Stimulated activated CD8-positive, alpha-beta memory T cell treated with anti-CD3 and anti-CD28 coated beads, Interleukin-7, amount 100 ng/mL, for 48 hours (primary cell): Measurements from ENCODE around the gene LSAMP.

Experiments
- DNase-seq, 2 donors: peaks; one replicate each; pipeline ENCODE4 v3.0.0-alpha.2; 2020; ENCODE audit warnings: low read depth in 1 of 2; ENCODE audit errors: extremely low read depth in 1 of 2

The LSAMP gene

DNA sequence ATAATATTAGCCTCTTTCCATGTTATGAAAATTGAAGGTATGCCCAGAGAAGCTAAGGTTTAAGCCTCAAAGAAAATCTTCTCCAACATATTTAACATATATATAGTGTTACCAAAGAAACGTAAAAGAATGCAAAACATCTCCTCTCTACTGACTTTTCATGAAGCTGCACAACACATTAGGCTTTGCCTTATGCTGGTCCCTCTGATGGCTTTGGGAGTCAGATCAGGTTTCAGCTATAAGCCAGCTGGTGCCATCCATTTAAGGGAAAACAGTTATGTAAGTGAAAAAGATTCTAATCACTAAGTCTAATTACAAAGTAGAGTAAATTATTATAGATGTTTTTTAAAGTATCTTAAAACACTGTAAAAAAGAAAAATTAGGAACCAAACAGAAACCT lies 410.5 kb downstream of the LSAMP start:
- no peak for DNase-seq

DNA sequence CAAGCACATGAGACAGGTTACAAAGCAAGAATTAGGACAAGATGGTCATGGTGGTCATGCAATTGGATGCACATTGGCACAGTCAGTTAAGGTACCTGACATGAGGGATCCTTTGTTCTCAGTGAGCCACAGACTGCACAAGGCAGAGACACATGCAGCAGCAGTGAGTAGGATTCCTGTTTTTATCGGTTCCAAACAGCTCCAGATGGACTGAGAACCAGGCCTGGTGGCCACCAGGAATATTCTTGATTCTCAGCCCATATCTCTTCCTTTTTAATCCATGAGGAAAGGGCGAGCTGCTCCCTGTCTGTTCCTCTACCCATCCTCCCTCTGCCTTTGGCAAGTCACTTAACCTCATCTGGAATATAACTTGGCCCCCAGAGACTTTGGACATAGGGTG lies 411.2 kb downstream of the LSAMP start:
- DNase-seq = no peak

DNA sequence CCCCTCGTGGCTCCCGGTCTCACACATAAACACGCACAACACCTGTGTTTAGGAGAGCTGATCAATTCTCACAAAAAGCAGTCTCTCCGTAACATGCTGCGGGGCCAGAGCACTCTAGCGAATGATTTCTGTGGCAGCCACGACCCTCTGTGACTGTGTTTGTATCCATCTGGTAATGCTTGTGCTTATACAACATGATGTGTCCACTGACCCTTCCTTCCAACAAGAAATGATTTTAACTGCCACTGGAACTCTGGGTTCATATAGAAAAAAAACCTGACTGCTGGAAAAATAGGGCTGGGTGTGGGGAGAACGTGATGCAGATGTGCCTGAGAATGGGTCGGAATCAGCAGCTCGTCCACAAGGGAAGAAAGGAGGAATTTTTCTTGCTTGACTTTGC lies 411.8 kb downstream of the LSAMP start:
- DNase-seq = no peak

DNA sequence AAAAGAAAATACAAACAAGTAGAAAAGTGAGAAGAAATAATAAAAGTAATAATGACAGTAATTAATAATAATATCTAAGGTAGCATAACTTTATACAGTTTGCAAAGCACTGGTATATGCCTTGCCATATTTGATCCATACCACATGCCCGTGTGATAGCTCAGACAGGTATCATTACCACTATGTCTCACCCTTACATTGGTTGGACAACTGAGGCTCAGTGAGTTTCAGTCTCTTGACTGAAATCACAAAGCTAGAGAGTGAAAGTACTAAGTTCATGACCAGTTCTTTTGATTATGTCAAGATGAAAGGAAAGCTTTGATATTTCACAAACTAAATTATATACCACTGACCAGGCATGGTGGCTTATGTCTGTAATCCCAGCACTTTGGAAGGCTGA lies 413.1 kb downstream of the LSAMP start:
- DNase-seq = no peak

DNA sequence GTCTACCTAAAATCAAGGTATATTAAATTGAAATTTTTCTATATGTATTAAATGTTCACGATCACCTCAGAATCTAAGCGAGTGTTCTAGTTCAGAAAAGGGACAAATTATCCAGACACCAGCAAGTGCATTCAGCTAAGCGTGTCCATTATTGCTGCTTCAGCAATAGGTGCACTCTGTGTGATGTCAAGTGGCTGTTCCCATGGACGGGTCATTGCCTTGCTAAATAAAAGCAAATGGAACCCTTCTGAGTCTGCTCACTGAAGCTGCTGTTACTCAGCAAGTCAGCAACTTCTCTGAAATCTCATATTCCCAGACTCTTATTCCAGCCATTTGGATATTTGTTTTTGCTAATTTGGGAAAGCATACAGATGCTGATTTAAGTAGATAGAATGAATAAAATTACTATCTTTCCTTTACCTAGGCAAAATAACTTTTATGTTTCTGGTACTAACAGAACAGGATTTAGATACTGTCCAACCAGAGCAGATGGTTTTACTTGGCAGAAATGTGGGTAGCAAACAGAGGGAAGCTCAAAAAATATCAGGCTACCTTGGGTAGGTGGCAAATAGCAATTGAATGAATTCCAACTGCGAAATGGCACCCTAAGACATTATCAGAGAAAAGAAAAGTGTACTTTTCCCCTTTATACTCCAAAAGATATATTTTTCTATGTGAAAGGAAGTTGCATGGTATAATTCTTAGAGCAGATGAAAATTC lies 415.0 kb downstream of the LSAMP start:
- no peak for DNase-seq

DNA sequence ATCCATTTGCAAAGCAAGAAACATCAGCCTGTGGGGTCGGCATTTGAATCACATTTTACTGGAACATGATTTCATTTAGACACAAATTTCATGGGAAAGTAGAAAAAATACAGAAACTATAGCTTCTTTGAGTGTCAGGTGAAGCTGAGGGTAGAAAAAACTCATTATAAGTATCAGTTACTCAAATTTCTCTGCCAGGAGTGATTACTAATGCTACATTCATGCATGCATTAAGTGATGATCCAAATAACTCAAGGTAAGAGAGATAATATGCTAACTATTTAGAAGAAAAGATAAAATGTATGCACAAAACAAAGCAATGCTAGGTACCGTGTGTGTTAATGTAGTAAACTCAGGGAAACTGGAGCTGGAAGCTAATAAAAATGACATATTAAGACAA lies 416.0 kb downstream of the LSAMP start:
- DNase-seq = no peak

DNA sequence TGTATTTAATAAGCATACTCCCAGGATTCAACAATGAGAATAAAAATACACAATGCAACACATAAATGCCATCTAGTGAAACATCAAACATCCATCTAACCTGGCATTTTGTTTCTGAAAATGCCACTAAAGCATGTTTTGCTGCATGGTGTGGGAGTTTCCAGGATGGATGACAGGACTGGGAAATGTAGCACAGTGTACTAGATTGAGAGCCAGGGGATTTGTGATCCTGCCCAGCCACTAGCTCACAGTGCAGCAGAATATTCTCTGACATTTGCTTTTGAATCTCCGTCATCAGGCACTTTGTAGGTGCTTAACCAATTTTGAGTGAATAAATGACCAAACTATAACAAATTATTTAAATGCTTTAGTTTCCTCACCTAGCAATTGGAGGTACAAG lies 417.1 kb downstream of the LSAMP start:
- DNase-seq = no peak

DNA sequence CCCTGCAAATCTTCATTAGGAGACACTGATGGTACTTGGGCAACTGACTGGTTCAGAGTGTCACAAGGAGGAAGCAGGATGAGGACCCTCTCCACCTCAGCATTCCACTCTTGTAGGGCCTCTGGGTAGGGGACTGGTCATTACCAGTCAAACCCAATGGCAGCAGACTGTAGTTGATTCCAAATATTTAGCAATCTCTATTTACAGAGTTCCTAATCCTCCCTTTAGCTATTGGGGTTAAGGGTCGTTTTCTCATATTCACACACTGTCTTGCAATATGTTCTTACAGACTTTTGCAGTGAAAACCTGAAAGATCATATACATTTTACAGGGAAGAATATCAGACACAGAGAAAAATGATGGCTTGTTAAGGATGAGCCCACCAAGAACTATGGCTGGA lies 424.3 kb downstream of the LSAMP start:
- no peak for DNase-seq

DNA sequence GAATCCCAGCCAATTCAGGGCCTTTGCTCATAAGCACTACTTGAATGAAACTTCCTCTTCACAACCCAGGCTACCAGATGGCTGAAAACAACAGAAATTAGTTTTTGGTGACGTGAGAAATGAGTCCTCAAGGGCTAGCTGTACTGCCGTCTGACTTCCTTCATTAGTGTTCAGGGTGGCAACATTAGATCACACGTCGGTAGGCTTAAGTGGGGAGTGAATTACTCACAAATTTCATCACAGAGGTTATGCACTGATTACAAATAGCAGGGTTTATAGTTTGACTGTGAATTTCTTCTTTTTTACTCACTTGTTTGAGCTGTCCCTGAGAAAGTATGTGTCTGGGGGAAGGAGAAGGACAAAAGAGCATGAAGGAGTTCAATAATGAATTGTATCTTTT lies 424.8 kb downstream of the LSAMP start:
- no peak for DNase-seq

DNA sequence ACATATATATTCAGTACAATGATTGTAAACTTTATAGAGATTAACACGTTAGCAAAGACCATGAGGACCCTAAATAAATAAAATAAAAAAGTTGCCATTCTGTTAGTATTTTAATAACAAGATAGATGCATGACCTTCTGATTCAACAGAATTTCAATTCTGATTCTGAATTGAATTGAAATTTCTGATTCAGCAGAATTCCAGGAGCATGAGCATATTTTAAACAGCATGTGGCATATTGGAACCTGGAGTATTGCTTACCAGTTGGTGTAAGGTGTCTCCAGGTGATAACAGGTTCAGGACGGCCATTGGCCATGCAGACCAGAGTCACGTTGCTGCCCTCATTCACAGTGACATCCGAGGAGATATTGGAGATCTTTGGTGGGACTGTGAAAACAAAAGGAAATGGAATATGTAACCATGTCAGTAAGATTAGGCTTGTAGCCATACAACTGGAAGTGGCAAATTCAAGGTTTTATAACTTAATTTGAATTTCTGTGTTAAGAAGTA lies 426.0 kb downstream of the LSAMP start:
- no peak for DNase-seq

DNA sequence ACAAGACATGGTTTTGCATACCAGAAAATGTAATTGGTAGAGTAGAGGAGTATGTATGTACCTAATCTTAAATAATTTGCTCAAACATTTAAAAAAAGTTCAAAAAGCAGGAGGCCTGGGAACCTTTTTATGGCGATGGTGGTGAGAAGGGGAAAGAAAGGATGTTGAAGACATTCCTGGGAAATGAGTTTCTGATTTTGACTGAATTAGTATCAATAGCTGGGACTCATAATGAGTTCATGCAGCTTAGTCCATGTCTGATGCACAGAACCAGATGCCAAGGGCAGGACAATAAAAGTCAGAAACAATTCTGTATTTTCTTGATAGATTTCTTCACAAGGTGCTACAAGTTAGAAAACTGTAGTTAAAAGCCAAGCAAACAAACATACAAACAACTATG lies 426.6 kb downstream of the LSAMP start:
- no peak for DNase-seq

DNA sequence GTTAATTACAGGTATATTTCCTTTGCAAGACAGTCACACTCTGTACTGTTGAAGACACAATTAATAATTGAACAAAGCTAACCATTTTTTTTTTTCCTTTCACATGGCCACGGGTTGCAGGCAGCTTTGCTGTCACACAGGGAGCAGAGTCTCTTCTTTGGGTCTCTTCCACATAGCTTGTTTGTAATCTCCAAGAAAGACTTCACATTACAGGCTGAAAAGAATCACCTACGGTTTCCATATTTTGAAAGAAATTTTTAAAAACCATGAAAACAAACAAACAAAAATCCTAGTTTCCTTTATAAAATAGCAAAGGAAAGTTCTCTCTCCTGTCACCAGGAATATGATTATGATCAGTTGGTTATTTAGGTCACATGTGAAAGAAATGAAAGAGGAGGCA lies 429.4 kb downstream of the LSAMP start:
- no peak for DNase-seq

DNA sequence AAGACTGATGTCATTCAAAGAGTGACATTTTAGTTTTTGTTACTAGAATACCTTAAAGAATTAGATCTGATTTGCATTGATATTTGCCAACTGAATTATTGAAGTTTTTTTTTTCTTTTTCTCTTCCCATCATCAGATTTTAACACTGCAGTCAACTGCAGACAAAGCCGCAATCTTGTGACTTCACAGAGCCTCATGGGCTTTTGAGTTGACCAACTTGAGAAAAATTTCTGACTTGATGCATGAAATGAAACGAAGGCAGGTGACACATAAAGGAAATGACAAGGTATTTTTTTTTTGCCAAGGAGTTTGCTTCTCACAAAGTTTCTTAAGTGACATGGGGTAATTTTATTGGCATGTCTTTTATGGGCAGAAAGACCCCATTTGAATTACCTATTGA lies 438.3 kb downstream of the LSAMP start:
- DNase-seq = no peak

DNA sequence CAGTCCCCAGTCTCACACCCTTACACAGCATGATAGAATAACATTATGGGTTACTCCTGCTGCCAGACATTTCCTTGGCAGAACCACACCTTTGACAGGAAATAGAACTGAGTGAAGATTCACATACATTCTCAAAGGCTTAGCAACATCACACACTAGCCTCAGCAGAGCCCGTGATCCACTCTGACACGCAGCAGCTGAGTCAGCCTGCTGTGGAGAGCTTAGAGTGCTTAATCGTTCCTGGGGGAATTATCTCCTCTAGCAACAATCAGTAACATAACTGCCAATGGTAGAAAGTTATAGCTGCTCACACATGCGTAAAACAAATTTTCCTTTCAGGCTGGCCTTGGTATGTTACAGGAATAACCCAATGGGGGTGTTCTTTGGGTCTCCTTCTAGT lies 439.9 kb downstream of the LSAMP start:
- no peak for DNase-seq

DNA sequence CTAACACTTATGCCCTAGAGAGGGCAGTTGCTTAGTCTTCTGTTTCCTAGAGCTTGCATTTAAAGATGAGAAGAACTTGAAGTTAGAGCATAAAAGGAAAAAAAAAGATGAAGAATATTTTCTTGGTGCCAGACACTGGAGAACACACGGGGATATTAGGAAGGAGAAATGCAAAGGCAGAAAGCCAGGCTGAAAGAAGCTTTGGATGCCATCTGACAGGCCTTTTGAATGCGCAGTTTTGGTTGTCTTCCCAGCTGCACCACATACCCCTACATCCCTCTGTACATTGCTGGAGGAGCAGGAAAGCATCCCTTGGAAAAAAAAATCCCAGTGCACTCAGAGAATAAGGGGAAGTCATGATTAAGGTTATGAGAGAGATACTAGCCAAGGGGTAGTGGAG lies 443.1 kb downstream of the LSAMP start:
- no peak for DNase-seq

DNA sequence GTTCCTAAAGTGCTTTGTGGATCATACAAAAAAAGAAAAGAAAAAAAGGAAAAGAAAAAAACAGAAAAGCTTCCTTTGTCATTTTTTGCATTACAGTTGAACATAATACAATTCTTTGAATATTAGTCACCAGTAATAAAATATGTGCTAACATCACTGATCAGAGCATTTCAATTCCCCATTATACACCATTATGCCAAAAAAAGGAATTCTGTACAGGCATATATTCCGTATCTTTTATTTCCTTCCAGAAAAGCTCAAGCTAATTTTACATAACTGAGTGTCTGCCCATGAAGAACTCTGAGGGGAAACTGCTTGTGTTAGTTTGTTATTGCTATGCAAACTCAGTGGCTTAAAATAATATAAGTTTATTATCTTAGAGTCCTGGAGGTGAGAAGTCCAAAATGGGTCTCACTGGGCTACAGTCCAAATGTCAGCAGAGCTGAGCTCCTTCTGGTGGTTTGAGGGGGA lies 444.1 kb downstream of the LSAMP start:
- no peak for DNase-seq

DNA sequence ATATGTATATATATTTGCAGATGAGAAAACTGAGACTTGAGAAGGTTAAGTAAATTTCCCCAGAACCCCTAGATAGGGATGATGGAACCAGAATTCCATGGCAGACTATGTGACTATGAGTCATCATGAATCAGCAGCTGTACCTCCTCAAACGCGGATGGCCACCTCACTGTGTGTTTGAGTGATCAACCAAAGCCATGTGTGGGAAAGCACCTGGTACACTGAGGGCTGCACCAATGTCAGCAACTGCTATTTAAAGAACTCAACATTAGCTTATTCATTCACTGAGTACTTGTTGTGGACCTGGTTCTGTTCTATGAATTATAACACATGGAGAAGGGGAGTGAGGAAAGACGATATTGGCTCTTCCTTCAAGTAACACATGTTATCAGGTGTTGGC lies 445.0 kb downstream of the LSAMP start:
- no peak for DNase-seq

DNA sequence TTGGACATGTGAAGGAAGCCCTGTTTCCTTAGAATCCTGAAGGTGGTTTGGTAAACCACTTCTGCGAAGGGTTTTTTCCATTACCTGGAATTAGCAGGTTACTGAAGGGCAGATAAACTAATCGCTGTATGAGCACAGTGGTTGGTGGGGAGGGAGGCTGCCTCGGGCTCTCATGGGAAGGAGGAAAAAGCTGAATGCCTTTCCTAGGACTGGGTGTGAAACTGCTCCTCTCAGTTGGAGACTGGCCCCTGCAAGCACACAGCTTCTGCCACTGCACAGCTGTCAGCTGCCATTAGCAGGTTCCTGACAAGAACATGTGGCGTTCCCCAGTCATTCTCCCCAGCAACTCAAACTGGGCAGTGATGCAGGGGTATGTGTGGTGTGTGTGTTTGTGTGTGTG lies 445.7 kb downstream of the LSAMP start:
- no peak for DNase-seq

DNA sequence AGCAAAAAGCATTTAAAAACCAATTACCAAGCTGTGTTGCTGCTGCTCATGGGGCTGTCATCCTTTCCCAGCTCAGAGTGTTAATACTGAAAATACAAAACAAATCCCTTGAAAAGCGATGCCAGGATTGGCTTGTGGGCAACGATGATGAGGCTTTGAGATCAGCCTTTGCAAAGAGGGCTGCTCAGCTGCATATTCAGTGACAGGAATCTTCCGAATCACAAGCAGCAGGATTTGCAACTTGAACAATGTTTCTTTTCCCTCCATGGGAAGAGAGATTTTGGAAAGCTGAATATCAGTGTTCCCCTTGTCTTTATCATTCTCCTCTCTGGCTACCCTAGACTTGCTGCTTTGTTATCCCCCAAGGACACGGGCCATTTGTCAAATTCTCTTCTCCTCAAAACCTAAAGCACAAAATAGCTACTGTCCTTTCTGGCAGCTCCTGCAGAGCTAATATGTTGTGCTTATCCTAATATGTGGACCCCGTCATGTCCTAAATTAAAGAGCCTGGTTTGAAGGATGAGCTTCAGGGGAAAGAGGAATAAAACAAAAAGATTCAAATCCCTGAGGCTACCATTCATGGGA lies 446.2 kb downstream of the LSAMP start:
- DNase-seq = no peak

DNA sequence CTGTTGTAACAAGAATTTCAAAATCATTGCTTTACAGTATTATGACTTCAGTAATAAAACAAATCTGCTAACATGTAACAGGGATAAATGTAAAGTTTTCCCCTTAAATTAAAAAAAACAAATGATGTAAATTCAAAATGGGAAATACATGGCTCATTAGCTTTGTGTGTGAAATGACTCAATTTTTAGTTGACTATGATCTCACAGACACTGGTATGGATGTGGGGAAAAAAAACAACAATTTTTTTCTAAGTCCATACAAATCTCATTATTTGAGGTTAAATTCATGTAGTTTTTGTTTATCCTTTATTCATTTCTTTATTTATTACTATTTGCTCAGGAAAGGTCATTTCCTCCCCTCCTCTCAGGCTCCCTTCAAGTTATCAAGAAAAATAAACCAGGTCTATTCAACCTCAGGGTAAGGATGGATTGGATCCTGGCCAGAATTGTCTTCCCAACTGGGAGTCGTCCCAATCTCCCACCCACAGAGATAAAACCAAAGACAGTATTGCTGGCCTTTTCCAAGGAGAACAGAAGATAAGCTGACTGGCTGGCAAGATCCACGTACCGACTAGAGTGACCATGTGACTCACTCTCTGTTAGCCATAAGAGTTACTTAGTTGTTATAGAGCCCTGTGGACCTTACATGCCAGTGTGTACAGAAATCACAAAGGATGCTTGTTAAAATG lies 448.7 kb downstream of the LSAMP start:
- DNase-seq = no peak

DNA sequence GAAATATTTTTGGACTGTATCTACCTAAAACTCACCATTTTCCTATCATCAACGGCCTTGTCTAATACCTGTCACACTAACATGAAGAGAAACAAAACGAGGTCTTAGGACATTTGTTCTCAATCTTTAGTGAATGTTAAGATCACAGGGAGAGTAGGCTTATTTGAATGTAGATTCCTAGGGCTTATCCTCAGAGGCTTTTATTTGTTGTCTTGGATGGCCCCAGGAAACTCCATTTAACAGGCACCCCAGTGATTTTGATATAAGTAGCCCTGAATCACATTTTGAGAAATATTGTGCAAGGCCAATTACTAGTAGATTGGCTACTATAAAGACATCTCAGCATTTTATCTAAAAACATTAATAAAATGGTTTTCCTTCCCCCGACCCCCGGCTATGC lies 454.6 kb downstream of the LSAMP start:
- no peak for DNase-seq
